Large intestine (tissue), 3 donors: ENCODE data around the gene TUNAR. TPM values are rescaled to one million over a fixed set of nuclear protein-coding genes. Genes with fewer than 3 reads are reported as not detected.

Source experiments
- DNase-seq, 2 donors: peaks; one replicate each; pipeline versions ENCODE4 v3.0.0 to v3.0.0-alpha.2; 2013
- H3K27ac ChIP-seq: one replicate; pipeline ENCODE4 v1.5.1; 2013; ENCODE audit warnings: low read length
- H3K27me3 ChIP-seq: 2 replicates; pipeline ENCODE4 v1.6.1; 2013; ENCODE audit warnings: low read length; ENCODE audit not compliant: control insufficient read depth, insufficient read depth
- H3K36me3 ChIP-seq: 2 replicates; pipeline ENCODE4 v1.6.1; 2013; ENCODE audit warnings: low read length; ENCODE audit not compliant: control insufficient read depth, insufficient read depth
- H3K4me1 ChIP-seq: one replicate; pipeline ENCODE4 v1.6.1; 2013; ENCODE audit warnings: low read length; ENCODE audit not compliant: control insufficient read depth, insufficient read depth
- H3K4me3 ChIP-seq: one replicate; pipeline ENCODE4 v1.5.1; 2013; ENCODE audit warnings: low read length
- H3K9me3 ChIP-seq: one replicate; pipeline ENCODE4 v1.6.1; 2013; ENCODE audit warnings: mild to moderate bottlenecking, low read depth, low read length, moderate library complexity; ENCODE audit not compliant: control insufficient read depth
- WGBS: methylation state at CpG from one replicate; pipeline ENCODE4 v1.1.5; 2013; ENCODE audit warnings: low lambda C conversion rate; ENCODE audit not compliant: insufficient coverage; 5-methylcytosine and 5-hydroxymethylcytosine counted together
- polyA plus RNA-seq: library from polyadenylated mRNA; unstranded; fragments of 120-200 nt; gene quantifications from one replicate; pipeline ENCODE4 v1.2.1, GENCODE V29; 2013

The TUNAR gene
- polyA plus RNA-seq, 1 donor: 0.85 TPM

DNA sequence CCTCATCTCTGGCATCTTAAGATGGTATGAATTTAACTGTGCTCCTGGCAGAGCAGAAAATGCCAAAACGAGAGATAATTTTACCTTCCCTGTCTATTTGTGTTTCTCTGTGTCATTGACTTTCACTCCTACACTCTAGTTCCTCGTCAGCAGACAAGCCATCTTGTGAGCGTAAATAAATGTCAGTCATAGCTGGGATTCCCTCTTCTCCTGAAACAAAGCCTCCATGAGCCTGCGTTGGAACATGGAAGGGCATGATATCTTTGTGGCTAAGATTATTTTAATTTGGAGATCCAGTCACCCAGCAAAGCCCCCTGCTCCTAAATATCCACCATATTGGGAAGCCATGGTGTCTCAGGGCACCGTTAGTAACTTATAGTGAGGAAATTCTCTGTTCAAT is 37.8 kb upstream of the TUNAR start:
- H3K27me3 ChIP-seq: no peaks in the 10 kb centered on the region
- no peak for DNase-seq
- no peak overlapping the region for H3K4me3 ChIP-seq
- no peaks in the 10 kb centered on the region for H3K4me1 ChIP-seq
- H3K9me3 ChIP-seq: no peaks in the 10 kb centered on the region
- 80% methylated on average over 1 of the region's 5 CpGs for WGBS
- H3K27ac ChIP-seq: no peak overlapping the region
- no peaks in the 10 kb centered on the region for H3K36me3 ChIP-seq

DNA sequence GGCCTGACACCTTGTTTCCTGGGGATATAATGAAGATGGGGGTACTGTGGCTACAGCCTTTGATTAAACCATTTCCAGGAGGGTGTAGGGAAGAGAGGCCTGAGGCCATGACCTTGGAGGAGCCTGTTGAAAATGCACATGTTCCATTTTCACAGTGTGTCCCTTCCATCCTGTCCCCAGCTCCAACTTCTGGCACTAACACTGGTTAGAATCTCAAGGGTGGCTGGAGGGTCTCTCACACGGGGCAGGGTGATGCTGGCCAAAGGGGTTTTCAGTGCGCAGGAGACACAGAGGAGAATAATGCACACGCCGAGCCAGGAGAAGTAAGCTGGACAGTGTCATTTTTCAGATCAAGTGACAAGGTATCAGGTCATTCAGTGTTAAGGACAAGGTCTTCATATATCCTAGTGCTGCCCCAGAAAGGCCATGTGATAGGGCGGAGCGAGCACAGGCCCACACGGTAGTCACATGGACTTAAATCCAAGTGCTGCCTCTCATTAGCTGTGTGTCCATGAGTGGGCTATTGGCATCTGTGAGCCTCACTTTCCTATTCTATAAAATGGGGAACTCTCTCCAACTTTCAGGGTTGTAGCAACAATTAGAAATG is 36.4 kb upstream of the TUNAR start:
- no peaks in the 10 kb centered on the region for H3K4me1 ChIP-seq
- WGBS: 100% methylated on average over 1 of the region's 7 CpGs
- DNase-seq: no peak
- no peak overlapping the region for H3K27ac ChIP-seq
- H3K4me3 ChIP-seq: no peak overlapping the region
- H3K36me3 ChIP-seq: no peaks in the 10 kb centered on the region
- H3K9me3 ChIP-seq: no peaks in the 10 kb centered on the region
- no peaks in the 10 kb centered on the region for H3K27me3 ChIP-seq

DNA sequence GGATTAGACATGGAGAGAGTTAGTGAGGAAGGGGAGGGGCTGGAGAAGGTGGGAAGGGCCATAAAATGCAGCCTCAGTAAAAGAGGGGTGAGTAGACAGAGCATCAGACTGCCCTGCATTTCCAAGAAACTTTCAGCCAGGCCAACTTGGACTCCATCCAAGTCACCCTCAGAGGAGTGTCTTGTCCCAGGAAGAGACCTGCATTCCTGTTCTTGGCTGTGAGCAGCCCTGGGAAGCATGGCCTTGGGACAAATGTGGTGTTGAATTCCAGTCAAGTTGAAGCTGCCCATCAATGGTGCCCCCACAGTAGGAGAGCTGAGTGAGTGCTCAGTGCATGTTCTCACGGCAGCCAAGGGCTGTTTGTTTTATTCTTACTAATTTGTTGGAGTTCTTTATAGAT is 35.0 kb upstream of the TUNAR start:
- Histone ChIP-seq H3K27me3 (peaks cover 2% of the 10 kb centered on the region), H3K9me3 (no peaks in the 10 kb centered on the region), H3K4me3 (no peak overlapping the region), H3K4me1 (no peaks in the 10 kb centered on the region), H3K27ac (no peak overlapping the region), H3K36me3 (no peaks in the 10 kb centered on the region)
- DNase-seq: no peak
- no CpG with 5 or more reads among the region's 1 CpG for whole genome bisulfite sequencing

DNA sequence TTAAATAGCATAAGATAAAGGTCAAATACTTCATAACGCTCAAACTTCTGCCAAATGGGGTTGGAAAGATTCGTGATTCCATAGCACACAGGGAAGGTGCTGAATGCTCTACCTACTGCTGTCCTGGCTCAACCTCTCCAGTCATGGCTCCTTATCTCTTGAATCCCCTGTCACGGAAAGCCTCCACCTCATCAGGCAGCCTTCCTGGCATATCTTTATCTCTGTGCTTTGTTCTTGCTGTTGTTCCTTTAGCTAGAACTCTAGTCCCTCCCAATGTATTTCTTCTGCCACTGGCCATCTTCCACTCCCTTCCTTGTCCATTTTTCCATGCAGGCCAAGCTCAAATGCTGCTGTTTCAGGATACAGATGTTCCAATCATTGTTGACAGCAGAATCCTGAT is 26.9 kb upstream of the TUNAR start:
- DNase-seq: no peak
- Histone ChIP-seq H3K4me3 (no peak overlapping the region), H3K4me1 (no peaks in the 10 kb centered on the region), H3K27ac (no peak overlapping the region), H3K36me3 (no peaks in the 10 kb centered on the region), H3K9me3 (no peaks in the 10 kb centered on the region), H3K27me3 (peaks cover 2% of the 10 kb centered on the region)
- WGBS: 50% methylated on average over 2 of the region's 3 CpGs

DNA sequence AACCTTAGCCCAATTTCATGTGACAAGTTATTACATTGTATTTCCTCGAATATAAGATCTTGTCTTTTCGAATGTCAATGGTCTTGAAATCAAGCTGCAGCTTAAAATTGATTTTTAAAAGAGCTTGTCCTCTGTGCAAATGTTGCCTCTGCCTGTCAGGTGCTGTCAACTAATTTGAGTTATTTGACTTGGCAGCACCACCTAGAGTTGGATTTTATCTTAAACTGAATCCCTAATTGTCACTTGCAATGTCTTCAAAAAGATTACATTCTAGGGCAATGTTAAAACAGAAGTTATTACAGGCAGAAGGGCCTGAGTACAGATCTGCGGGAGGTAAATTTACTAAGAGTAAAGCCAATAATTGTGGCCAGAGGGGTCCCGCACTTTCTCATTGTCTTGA is 26.2 kb upstream of the TUNAR start:
- H3K27ac ChIP-seq: no peak overlapping the region
- H3K27me3 ChIP-seq: peaks cover 2% of the 10 kb centered on the region
- WGBS: 100% methylated on average over 2 of the region's 4 CpGs
- no peak overlapping the region for H3K4me3 ChIP-seq
- no peak for DNase-seq
- H3K9me3 ChIP-seq: no peaks in the 10 kb centered on the region
- no peaks in the 10 kb centered on the region for H3K36me3 ChIP-seq
- no peaks in the 10 kb centered on the region for H3K4me1 ChIP-seq

DNA sequence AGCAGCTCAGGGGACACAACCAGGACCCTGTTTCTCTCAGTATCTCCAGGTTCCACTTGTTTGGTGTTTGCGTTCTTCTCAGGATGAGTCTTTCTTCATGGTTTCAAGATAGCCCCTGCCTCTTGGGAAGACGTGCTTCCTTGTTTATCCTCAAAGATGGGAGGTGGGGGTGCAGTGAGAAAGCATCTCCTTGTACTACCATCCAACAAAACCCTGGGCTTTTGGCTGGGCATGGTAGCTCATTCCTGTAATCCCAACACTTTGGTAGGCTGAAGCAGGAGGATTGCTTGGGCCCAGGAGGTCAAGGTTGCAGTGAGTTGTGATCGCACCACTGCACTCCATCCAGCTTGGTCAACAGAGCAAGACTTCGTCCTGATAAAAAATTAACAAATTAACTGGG is 21.0 kb upstream of the TUNAR start:
- no peak for DNase-seq
- H3K27me3 ChIP-seq: no peaks in the 10 kb centered on the region
- H3K4me3 ChIP-seq: no peak overlapping the region
- no peaks in the 10 kb centered on the region for H3K36me3 ChIP-seq
- H3K9me3 ChIP-seq: no peaks in the 10 kb centered on the region
- WGBS: no CpG with 5 or more reads among the region's 4 CpGs
- H3K4me1 ChIP-seq: no peaks in the 10 kb centered on the region
- H3K27ac ChIP-seq: no peak overlapping the region

DNA sequence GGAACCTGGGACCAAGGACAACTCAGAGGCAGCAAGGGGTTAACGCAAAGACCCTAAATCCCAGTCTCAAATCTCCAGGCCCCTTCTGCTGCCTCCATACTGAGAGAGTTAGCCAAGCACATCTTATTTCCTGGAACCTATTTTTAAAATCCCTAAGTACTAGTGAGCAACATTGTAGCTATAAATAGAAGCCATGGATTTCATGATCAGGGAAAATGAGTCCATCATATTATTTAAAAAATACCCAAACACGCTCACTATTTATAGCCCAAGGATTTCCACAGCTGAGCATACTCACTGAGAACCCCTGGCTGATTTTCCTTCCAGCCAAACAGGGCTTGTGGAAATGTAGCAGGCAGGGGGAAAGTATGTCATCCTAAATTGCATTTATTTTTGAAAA is 19.4 kb upstream of the TUNAR start:
- H3K36me3 ChIP-seq: no peaks in the 10 kb centered on the region
- H3K27ac ChIP-seq: no peak overlapping the region
- WGBS: no CpG with 5 or more reads among the region's 2 CpGs
- H3K4me3 ChIP-seq: no peak overlapping the region
- no peak for DNase-seq
- H3K9me3 ChIP-seq: no peaks in the 10 kb centered on the region
- no peaks in the 10 kb centered on the region for H3K27me3 ChIP-seq
- no peaks in the 10 kb centered on the region for H3K4me1 ChIP-seq

DNA sequence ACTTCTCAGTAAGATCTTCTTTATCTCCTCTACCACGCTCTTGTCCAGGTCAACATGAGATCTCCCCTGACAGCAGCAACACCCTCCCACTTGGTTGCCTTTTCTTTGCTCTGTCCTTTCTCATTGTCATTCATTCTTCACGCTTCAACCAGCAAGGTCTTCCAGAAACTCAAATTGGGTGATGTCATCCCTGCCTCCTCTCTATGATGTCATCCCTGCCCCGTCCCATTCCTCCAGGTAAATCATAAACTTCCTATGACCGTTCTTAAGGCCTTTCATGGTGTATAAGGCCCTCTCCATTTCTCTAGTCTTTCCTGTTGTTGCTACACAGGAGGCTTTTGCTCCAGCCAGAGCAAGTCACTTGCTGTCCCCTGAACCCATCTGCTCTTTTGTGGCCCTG is 17.7 kb upstream of the TUNAR start:
- Histone ChIP-seq H3K36me3 (no peaks in the 10 kb centered on the region), H3K4me3 (no peak overlapping the region), H3K4me1 (no peaks in the 10 kb centered on the region), H3K27me3 (no peaks in the 10 kb centered on the region), H3K9me3 (no peaks in the 10 kb centered on the region), H3K27ac (no peak overlapping the region)
- DNase-seq: no peak
- WGBS: 90% methylated on average over 2 of the region's 4 CpGs

DNA sequence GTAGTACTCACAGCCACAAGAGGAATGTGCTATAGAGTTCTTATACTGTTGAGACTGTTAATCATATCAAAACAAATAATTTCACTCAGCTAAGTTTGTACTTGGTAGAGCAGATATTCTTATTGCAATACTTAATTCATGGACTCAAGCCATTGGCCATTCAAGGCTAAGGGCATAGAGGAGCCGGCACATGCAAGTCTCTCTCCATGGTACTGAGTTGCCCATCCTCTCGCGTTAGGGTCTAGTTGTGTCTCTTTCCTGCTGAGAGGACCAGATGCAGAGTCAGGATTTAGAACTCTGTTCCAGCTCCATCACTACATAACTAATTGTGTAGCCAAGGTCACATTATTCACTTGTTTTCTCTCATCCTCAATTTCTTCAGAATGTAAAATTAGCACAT is 14.4 kb upstream of the TUNAR start:
- Histone ChIP-seq H3K4me1 (no peaks in the 10 kb centered on the region), H3K9me3 (no peaks in the 10 kb centered on the region), H3K4me3 (no peak overlapping the region), H3K27ac (no peak overlapping the region), H3K27me3 (no peaks in the 10 kb centered on the region), H3K36me3 (no peaks in the 10 kb centered on the region)
- no CpG with 5 or more reads among the region's 3 CpGs for WGBS
- no peak for DNase-seq

DNA sequence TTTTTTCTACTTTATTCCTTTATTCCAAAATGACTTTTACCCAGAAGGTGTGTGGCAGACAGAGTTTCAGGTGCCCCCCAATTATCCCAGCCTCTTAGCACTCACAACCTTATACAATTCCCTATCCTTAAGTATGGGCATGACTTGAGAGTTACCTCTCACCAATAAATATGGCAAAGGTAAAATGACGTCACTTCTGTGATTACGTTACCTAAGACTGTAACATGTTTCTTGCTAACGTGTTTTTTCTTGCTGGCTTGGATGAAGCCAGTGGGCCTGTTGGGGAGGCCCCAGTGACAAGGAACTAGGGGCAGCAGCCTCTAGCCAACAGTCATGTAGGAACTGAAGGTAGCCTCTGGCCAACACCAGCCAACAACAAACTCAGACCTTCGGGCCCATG is 13.3 kb upstream of the TUNAR start:
- Histone ChIP-seq H3K27me3 (no peaks in the 10 kb centered on the region), H3K4me3 (no peak overlapping the region), H3K36me3 (no peaks in the 10 kb centered on the region), H3K27ac (no peak overlapping the region), H3K4me1 (no peaks in the 10 kb centered on the region), H3K9me3 (no peaks in the 10 kb centered on the region)
- WGBS: 100% methylated on average over 2 of the region's 4 CpGs
- DNase-seq: no peak

DNA sequence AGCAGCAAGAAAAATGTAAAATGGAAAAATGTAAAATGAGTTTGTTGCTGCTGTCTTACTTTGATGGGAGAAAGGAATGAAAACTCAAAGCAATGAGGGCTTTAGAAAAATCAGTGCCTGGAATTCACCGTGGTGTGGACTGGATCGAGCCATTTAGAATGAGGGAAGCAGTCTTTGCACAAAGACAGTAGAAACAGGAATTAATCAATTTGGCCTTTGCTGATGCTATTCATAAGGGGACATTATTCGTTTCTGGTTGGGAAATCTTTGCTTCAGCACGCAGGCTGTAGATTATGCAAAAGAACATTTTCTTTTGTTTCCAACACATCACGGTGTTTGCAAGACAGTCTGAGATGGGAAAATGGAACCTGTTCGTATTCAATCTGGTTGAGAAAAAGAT is 6.9 kb upstream of the TUNAR start:
- no peaks in the 10 kb centered on the region for H3K36me3 ChIP-seq
- H3K27me3 ChIP-seq: peaks cover 8% of the 10 kb centered on the region
- no peaks in the 10 kb centered on the region for H3K4me1 ChIP-seq
- H3K4me3 ChIP-seq: no peak overlapping the region
- no peak overlapping the region for H3K27ac ChIP-seq
- WGBS: 70% methylated on average over 4 of the region's 6 CpGs
- H3K9me3 ChIP-seq: no peaks in the 10 kb centered on the region
- no peak for DNase-seq
